Smooth muscle cell (in vitro differentiated cells): ENCODE data around the gene HERPUD2. TPM values are rescaled to one million over a fixed set of nuclear protein-coding genes. Genes with fewer than 3 reads are reported as not detected.
A peak's percentile ranks its signal among the peaks of the same experiment; 100 is the strongest.
"Not testable (repeated sequence)": the region's sequence is repeated elsewhere in the genome, so short reads cannot be mapped to it uniquely, and the experiment has no call there.

ENCODE experiments used
- DNase-seq: peaks from one replicate; lab custom pipeline; 2025; ENCODE audit not compliant: unreplicated experiment; lab: John Stamatoyannopoulos, UW
- H2AFZ ChIP-seq: fragments of 200-600 bp; sonication (generic); 2 replicates; pipeline ENCODE4 v1.6.0; 2016; ENCODE audit warnings: antibody characterized with exemption, low read depth, mild to moderate bottlenecking
- H3F3A ChIP-seq: fragments of 200-600 bp; sonication (generic); 2 replicates; pipeline ENCODE4 v1.6.0; 2017; ENCODE audit warnings: antibody characterized with exemption, low read depth
- H3K27ac ChIP-seq: fragments of 200-600 bp; sonication (generic); 2 replicates; pipeline ENCODE4 v1.5.1; 2016; ENCODE audit warnings: low read depth, mild to moderate bottlenecking
- H3K27me3 ChIP-seq: fragments of 200-600 bp; sonication (generic); 2 replicates; pipeline ENCODE4 v1.6.1; 2016; ENCODE audit warnings: low read depth, mild to moderate bottlenecking
- H3K36me3 ChIP-seq: fragments of 200-600 bp; sonication (generic); 2 replicates; pipeline ENCODE4 v1.5.1; 2016; ENCODE audit warnings: low read depth
- H3K4me1 ChIP-seq: fragments of 200-600 bp; sonication (generic); 2 replicates; pipeline ENCODE4 v1.5.1; 2016; ENCODE audit warnings: low read depth
- H3K4me2 ChIP-seq: fragments of 200-600 bp; sonication (generic); 2 replicates; pipeline ENCODE4 v1.6.0; 2016; ENCODE audit warnings: mild to moderate bottlenecking
- H3K4me3 ChIP-seq: fragments of 200-600 bp; sonication (generic); 2 replicates; pipeline ENCODE4 v1.5.1; 2016; ENCODE audit warnings: mild to moderate bottlenecking
- H3K79me2 ChIP-seq: fragments of 200-600 bp; sonication (generic); 2 replicates; pipeline ENCODE4 v1.6.0; 2016; ENCODE audit warnings: low read depth, mild to moderate bottlenecking
- H3K9ac ChIP-seq: fragments of 200-600 bp; sonication (generic); 2 replicates; pipeline ENCODE4 v1.6.0; 2016; ENCODE audit warnings: low read depth
- H3K9me3 ChIP-seq: fragments of 200-600 bp; sonication (generic); replicated peaks from 2 replicates; pipeline ENCODE4 v1.5.1; 2016; ENCODE audit warnings: low read depth
- H4K20me1 ChIP-seq: fragments of 200-600 bp; sonication (generic); 2 replicates; pipeline ENCODE4 v1.6.0; 2016; ENCODE audit warnings: low read depth
- WGBS: methylation state at CpG from one replicate; pipeline ENCODE4 v1.1.7; 2016; ENCODE audit warnings: low lambda C conversion rate; 5-methylcytosine and 5-hydroxymethylcytosine counted together
- polyA plus RNA-seq: library from polyadenylated mRNA; unstranded; fragments of >200 nt; fragmentation: Nextera tagmentation; extraction: Ambion mirVana; gene quantifications from 2 replicates; pipeline ENCODE4 v1.2.1, GENCODE V29; 2016
- total RNA-seq: library from RNA; depleted of rRNA; stranded (reverse); fragments of >200 nt; gene quantifications from 2 replicates; pipeline ENCODE4 v1.2.3, GENCODE V29; 2014
- TF ChIP-seq, protein P1 (sequence below): fragments of 200-600 bp; sonication (generic); IDR thresholded peaks from 2 replicates; pipeline ENCODE4 v1.5.1; 2017; ENCODE audit warnings: borderline replicate concordance, mild to moderate bottlenecking, antibody characterized with exemption; ENCODE audit not compliant: insufficient read depth, poor library complexity, severe bottlenecking

The HERPUD2 gene
- total and polyA plus RNA-seq, 2 experiments from 2014 or later: 23.2 to 28.1 TPM

DNA sequence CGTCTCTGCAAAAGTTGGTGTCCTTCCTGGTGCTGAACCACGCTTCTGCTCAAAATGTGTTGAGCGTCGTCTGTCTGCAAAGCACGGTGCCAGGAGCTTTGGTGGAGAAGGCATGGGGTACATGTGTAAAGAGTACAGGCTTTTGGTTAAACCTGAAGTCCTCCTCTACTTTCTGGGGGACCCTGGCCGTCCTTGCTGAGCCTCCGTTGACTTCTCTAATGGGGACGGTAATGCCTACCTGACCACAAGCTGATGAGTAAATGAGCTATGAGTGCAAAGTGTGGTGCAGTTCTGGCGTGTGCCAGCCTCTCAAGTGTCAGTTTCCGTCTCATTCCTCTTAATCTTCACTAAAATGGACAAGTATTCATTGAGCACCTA lies 527 bp upstream of the HERPUD2 start:
- DNase-seq: no peak
- Histone ChIP-seq H3K9ac (peak overlapping the region; percentile 98), H3K79me2 (peaks cover 47% of the 10 kb centered on the region), H3K27ac (peak overlapping the region; percentile 98), H3F3A (peaks cover 14% of the 10 kb centered on the region), H3K9me3 (no peaks in the 10 kb centered on the region), H4K20me1 (peaks cover 33% of the 10 kb centered on the region), H3K27me3 (no peaks in the 10 kb centered on the region), H3K36me3 (no peaks in the 10 kb centered on the region), H3K4me3 (peak overlapping the region; percentile 90), H3K4me1 (peaks cover 50% of the 10 kb centered on the region), H2AFZ (peak overlapping the region; percentile 70), H3K4me2 (peak overlapping the region; percentile 97)
- 7% methylated on average over 10 of the region's 10 CpGs for WGBS
- TF ChIP-seq, protein P1, sequence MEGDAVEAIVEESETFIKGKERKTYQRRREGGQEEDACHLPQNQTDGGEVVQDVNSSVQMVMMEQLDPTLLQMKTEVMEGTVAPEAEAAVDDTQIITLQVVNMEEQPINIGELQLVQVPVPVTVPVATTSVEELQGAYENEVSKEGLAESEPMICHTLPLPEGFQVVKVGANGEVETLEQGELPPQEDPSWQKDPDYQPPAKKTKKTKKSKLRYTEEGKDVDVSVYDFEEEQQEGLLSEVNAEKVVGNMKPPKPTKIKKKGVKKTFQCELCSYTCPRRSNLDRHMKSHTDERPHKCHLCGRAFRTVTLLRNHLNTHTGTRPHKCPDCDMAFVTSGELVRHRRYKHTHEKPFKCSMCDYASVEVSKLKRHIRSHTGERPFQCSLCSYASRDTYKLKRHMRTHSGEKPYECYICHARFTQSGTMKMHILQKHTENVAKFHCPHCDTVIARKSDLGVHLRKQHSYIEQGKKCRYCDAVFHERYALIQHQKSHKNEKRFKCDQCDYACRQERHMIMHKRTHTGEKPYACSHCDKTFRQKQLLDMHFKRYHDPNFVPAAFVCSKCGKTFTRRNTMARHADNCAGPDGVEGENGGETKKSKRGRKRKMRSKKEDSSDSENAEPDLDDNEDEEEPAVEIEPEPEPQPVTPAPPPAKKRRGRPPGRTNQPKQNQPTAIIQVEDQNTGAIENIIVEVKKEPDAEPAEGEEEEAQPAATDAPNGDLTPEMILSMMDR: no peak

DNA sequence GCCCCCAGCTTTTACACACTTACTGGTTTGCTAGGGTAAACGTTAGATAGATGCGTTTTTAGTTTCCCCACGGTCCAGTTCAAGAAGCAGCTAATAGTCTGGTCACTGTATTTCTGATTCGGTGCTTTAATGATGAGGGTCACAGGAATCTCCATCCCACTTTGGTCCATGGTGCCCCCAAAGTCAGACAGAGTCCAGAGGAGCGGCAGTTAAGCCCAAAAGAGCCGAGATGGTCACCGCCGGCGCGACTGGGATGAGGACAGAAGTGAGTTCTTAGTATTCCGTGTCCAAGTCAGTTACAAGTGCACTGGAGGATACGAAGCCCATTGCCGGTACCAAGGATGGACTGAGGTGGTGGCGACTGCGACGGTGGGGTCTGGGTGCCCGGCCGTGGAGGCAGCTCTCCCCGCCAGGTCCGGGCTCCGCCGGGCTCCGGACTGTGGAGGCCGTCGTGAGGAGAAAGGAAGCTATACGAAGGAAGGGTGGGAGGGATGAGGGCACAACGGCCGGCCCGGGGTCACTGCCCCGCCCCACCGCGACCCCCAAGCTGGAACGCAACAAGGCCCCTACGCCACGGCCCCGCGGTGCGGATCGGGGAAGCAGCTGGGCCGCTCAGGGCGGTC lies 663 bp downstream of the HERPUD2 start:
- peaks cover 45% of the 10 kb centered on the region for H4K20me1 ChIP-seq
- H3K36me3 ChIP-seq: no peaks in the 10 kb centered on the region
- H3K9ac ChIP-seq: peak overlapping the region; percentile 98
- H3K4me3 ChIP-seq: peak overlapping the region; percentile 90
- peak overlapping the region; percentile 97 for H3K4me2 ChIP-seq
- whole genome bisulfite sequencing: under 1% methylated on average over 39 of the region's 41 CpGs
- H3K79me2 ChIP-seq: peaks cover 59% of the 10 kb centered on the region
- DNase-seq: no peak
- no peaks in the 10 kb centered on the region for H3K9me3 ChIP-seq
- TF ChIP-seq, protein P1: no peak
- peaks cover 50% of the 10 kb centered on the region for H3K4me1 ChIP-seq
- H3K27ac ChIP-seq: peak overlapping the region; percentile 98
- H3F3A ChIP-seq: peaks cover 14% of the 10 kb centered on the region
- no peaks in the 10 kb centered on the region for H3K27me3 ChIP-seq
- peak overlapping the region; percentile 70 for H2AFZ ChIP-seq

DNA sequence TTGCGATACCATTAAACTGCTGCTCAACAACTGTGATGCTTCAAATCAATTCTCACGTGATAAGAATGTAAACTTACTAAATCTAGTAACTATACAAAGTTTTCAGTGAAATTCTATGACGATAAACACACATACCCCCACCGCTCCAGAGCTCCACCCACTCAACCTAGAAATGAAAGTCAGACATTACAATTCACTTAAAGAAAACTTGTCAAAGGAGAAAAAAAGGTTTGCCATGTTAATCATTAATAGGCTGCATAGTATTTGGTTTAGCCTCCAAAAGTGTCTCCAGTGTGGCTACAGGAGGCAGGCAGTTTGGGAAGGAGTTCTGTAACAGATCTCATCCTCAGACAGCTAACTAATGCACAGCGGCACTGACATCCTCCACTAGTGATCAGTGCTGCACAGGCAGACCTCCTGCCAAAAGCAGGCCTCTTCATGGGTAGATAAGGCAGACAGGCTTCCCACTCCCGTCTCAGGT lies 3.1 kb downstream of the HERPUD2 start:
- no peaks in the 10 kb centered on the region for H3K36me3 ChIP-seq
- peaks cover 83% of the 10 kb centered on the region for H3K79me2 ChIP-seq
- H3K9me3 ChIP-seq: no peaks in the 10 kb centered on the region
- peaks cover 6% of the 10 kb centered on the region for H3F3A ChIP-seq
- peak overlapping the region; percentile 90 for H3K4me3 ChIP-seq
- TF ChIP-seq, protein P1: no peak
- peak overlapping the region; percentile 8 for H3K9ac ChIP-seq
- H3K4me1 ChIP-seq: peaks cover 38% of the 10 kb centered on the region
- WGBS: 41% methylated on average over 6 of the region's 6 CpGs
- peaks cover 67% of the 10 kb centered on the region for H4K20me1 ChIP-seq
- H3K4me2 ChIP-seq: peak overlapping the region; percentile 97
- H2AFZ ChIP-seq: no peak overlapping the region
- H3K27ac ChIP-seq: peak overlapping the region; percentile 98
- DNase-seq: no peak
- no peaks in the 10 kb centered on the region for H3K27me3 ChIP-seq

DNA sequence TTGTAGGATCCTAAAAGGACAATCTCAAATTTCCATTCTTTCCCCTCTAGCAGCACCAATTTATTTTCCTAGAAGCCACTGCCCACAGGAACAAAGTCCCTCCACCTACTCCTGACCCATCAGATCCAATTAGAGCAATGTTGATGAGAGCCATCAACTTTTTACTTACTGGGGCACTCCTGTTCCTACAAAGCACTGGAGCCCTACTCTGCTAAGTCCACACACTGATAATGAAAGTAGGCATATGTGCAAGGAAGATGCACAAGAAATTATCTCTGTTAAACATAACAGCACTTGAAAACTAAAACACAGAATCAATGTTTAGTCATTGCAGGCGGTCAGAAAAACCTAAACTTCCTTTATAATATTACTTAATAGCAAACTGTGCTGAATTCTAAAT lies 3.6 kb downstream of the HERPUD2 start:
- H4K20me1 ChIP-seq: peaks cover 68% of the 10 kb centered on the region
- H3F3A ChIP-seq: peaks cover under 1% of the 10 kb centered on the region
- H2AFZ ChIP-seq: no peak overlapping the region
- H3K27ac ChIP-seq: peak overlapping the region; percentile 98
- H3K4me1 ChIP-seq: peaks cover 38% of the 10 kb centered on the region
- H3K27me3 ChIP-seq: no peaks in the 10 kb centered on the region
- peaks cover 84% of the 10 kb centered on the region for H3K79me2 ChIP-seq
- peak overlapping the region; percentile 90 for H3K4me3 ChIP-seq
- 54% methylated on average over 1 of the region's 1 CpG for WGBS
- no peaks in the 10 kb centered on the region for H3K9me3 ChIP-seq
- no peaks in the 10 kb centered on the region for H3K36me3 ChIP-seq
- H3K4me2 ChIP-seq: peak overlapping the region; percentile 97
- TF ChIP-seq, protein P1: no peak
- H3K9ac ChIP-seq: no peak overlapping the region
- no peak for DNase-seq

DNA sequence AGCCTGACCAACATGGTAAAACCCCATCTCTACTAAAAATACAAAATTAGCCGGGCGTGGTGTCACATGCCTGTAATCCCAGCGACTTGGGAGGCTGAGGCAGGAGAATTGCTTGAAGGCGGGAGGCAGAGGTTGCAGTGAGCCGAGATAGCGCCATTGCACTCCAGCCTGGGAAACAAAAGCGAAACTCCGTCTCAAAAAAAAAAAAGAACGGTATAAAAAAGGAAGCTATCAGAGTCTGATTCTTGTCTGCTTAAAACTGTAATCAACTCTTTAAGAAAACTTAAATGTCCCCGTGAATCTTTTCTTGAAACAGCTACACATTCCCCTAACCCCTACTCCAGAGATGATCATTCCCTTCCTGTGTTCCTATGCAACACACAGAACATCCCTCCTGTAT lies 4.3 kb downstream of the HERPUD2 start:
- peak overlapping the region; percentile 97 for H3K4me2 ChIP-seq
- not testable (repeated sequence) for DNase-seq, H3K9me3 ChIP-seq, H3F3A ChIP-seq, H3K9ac ChIP-seq, H2AFZ ChIP-seq, H3K27ac ChIP-seq, H3K27me3 ChIP-seq, H3K36me3 ChIP-seq, H3K4me3 ChIP-seq
- peaks cover 90% of the 10 kb centered on the region for H3K79me2 ChIP-seq
- whole genome bisulfite sequencing: 94% methylated on average over 10 of the region's 10 CpGs
- H3K4me1 ChIP-seq: peaks cover 33% of the 10 kb centered on the region
- H4K20me1 ChIP-seq: peaks cover 70% of the 10 kb centered on the region
